Dedifferentiated amniotic fluid mesenchymal stem cell (primary cell): ENCODE measurements around the gene SCAF4.

Experiments used
- DNase-seq: peaks from one replicate; pipeline ENCODE4 v3.0.0-alpha.2; 2016; ENCODE audit errors: extremely low spot score

Gene SCAF4

DNA sequence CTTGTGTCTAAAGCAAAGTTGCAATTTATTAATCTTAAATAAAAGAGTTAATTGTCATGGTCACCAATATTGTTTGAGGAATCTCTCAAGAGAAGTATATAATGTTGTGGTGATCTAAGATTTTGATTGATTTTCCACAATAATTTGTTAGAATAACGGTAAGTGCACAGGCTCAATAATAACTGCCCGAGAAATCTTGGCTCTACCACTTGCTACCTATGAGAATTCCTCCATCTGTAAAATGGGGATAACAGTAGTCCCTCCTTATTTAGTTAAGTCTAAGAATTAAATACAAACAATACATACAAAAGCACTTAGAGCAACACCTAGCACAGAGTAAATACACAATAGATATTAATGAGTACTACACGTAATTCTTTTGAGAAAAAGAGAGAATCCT is 18.8 kb downstream of the SCAF4 start:
- no peak for DNase-seq

DNA sequence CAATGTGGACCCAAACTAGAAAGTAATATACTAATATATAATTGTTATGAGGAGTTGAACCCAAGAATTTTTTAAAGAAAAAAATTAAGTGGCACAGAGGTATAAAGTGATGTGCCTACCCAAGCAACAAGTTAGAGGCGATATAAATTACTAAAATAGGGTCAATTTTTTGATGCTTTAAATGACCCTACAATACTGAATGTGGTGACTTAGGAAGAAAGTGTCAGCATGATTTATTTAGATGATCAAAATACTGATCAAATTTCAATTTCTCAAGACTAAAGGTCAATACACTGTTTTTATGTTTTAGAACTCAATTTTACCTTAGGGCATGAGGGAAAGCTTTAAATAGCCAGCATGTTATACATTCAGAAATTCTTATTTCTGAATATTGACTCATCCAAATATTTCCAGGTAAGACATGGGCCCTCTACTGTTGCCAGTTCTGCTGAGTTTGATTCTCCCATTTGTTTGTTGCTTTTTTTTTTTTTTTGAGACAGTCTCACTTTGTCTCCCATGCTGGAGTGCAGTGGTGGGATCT is 20.1 kb downstream of the SCAF4 start:
- no peak for DNase-seq

DNA sequence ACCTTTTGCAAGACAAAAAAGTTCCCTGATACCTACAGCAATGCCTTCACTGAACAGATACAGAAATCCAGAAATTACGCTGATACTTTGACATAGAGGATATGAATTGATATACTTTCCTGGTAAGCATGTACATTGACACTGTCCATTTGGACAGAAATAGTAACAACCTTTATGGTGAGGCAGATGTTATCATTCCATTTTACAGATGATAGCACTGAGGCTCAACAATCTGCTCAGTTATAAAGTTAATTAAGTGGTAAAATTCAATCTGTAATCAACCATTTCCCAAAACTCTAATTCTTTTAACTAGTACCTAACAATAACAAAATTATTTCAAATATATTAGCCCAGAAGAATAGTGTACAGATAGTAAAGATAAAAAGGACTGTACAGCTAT is 20.6 kb downstream of the SCAF4 start:
- DNase-seq: no peak

DNA sequence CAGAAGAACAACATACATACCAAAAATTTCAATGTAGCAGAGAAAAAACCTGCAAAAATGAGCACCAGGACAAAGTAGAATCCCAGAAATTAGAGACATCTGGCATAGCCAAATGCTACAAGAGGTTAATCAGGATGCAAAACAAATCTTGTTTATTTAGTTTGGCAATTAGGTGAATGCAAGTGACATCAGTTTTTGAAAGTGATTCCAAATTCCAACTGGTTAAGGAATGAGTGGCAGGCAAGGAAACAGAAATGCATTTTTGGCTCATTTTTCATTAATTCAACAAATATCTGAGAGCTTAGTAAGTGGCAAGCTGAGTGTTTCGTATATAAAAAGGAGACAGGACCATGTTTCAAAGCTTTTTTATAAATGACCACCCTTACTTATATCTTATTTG is 21.3 kb downstream of the SCAF4 start:
- peak; percentile 84 for DNase-seq

DNA sequence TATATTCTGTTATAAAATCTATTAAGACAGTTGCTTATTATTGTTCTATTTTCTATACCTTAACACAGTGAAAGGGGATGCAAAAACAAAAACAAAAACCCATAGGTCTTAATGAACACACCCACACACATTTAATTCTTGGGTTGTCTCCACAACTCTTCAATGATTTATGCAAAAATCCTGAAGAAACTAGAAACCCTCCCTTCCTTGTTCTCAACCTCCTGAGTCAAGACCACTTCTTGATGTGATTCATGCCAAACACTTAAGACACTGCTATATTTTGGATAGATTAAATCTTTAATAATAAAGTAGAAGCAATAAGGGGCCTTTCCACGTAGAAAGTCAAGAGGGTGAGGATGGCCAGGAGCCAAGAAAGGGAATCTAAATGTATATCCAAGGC is 23.4 kb downstream of the SCAF4 start:
- no peak for DNase-seq

DNA sequence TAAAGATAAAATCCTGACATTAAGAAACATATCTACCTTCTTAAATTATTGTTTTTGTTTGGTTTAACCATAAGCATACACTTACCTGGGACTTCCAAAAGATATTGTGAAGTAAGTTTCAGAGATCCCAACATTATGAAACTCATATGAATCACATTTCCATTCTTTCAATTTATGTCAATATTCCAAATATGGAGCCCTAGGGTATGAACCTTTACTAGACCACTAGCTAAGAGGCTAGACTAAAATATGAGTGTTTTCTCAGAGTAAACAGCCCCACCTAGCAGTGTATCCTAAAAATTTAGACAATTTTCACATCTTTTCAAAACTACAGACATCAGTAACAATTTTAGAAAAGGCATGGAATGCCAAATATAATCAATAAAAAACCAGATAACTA is 24.4 kb downstream of the SCAF4 start:
- DNase-seq: no peak

DNA sequence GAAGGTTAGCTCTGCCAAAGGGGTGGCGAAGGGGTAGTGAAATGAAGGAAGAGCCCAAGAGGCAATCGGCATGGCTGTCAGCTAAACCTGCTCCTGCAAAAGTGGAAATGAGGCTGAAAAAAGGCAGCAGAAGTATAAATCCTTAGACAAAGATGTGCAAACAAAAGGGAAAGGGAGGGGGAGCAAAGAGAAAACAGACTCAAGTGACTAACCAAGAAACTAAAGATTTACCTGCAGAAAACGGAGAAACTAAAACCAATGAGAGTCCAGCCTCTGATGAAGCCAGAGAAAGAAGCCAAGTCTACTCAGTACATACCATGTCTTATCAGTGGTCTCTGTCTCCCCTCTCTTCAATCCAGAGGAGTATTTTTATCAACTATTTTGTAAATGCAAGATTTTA is 25.4 kb downstream of the SCAF4 start:
- DNase-seq: no peak

DNA sequence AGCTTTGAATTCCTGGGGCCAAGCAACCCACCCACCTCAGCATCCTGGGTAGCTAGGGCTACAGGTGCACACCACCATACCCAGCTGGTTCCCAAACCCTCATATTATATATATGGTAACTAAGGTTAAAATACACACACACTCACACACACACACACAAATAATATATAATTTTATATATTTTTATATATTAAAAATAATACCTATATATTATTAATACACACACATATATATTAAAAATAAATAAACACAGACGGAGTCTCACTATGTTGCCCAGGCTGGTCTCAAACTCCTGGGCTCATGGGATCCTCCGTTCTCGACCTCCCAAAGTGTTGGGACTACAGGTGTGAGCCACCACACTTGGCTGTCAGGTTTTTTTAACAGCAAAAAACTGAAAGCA is 31.9 kb downstream of the SCAF4 start:
- DNase-seq: no peak

DNA sequence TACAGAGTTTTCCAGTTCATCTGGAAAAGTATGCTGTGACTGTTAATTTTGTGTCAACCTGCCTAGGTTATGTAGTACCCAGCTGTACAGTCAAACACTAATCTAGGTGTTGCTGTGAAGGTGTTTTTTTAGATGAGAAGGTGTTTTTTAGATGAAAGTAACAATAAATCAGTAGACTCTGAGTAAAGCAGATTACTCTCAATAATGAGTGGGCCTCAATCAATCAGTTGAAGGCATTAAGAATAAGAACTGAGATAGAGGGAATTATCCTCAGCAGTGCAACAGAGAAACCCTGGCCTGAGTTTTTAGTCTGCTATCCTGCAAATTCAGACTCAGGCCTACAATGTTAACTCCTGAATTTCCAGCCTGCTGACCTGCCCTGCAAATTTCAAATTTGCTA is 33.5 kb downstream of the SCAF4 start:
- no peak for DNase-seq

DNA sequence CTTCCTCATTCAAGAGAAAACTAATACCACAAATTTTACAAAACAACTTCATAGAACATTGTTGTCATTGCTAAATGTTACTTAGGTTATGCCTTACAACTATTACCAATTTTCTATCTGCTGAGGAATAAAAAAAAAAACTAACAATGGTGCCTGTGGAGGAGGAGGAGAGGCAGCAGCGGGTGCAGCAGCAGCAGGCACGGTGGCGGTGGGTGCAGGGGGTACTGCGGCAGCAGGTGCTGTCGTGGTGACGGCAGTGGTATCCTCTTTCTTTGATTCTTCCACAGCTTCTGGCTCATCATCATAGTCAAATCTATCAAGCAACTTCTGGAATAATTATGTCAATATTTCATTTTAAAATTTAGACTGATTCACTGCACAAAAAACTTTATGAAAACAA is 35.5 kb downstream of the SCAF4 start:
- DNase-seq: no peak

DNA sequence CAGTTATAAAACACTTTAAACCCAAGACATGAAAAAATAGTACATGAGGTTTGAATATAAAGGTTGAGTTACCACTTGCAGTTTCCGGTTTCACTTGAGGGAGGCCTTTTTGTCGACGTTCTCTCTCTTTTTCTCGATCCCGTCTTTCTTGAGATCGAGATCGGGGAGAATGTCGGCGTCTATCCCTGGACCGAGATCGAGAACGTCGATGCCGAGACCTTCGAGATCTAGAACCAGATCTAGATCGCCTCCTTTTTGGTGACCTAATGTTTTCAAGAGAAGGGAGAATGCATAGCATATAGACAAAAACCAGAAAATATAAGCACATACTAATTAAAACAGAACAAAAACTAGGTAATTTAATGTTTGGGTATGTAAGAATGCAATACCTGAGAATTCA is 38.7 kb downstream of the SCAF4 start:
- no peak for DNase-seq

DNA sequence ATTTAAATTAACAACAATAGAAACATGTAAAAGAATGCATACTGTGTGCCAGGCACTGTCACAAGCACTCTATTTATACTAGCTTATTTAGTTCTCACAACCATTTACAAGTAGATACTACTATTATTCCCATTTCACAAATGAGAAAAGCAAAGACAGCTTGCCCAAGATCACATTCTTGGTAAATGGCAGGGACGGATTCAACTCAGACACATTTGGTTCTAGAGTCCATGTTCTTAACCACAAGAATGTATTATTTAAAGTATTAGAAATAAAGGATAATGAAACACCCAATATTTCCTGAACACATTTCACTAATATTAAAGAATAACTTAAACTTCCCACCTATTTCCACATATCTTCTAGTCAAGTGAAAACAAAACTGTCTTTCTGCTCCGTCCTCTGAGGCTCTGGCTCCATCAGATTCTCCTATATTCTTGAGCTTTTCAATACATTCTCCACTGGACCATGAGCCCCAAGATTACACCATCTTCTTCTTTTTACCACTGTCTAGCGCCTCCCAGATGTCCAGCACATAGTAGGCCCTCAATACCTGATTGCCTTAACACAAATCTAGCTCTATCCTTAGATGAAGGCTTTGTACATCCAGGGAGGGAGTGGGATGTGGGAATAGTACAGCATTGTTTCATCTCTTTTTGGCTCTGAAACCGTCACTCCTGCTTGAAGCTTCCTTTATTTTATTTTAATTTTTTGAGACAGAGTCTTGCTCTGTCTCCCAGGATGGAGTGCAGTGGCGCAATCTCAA is 43.1 kb downstream of the SCAF4 start:
- DNase-seq: no peak

DNA sequence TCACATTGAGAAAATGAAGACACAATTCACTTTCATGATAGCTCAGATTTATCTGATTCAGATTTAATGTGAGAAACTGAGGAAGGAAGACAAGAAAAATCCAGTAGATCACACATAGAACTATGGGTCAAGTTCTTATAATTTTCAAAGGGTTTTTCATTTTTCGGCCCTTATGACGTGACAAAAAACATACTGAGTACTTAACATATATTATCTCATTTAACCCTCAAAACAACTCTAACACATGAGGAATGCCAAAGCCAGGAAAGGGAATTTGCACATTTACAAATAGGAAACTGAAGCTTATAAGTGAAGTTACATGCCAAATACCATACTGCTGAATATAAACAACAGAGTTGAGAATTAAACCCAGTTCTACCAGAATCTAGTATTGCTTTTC is 44.8 kb downstream of the SCAF4 start:
- DNase-seq: no peak

DNA sequence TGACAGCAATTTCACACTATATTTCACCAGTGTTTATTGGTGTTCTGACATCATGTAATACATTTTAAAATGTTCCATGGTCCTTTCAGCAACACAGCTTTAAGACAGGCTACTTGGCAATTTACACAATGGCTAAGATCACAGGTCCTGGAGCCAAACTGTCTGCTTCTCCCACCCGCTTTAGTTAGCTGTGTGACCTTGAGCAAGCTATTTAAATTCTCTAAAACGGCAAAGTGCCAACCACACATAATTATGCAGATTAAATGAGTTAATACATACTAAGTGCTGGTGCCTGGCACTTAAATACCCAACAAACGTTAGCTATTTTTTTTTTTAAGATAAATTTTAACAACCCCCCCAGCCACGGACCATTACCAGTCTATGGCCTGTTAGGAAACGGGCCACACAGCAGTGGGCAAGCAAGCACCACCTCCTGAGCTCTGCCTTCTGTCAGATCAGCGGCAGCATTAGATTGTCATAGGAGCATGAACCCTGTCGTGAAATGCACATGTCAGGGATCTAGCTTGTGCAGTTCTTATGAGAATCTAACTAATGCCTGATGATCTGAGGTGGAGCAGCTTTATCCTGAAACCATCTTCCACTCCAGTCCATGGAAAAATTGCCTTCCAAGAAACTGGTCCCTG is 45.5 kb downstream of the SCAF4 start:
- DNase-seq: no peak

DNA sequence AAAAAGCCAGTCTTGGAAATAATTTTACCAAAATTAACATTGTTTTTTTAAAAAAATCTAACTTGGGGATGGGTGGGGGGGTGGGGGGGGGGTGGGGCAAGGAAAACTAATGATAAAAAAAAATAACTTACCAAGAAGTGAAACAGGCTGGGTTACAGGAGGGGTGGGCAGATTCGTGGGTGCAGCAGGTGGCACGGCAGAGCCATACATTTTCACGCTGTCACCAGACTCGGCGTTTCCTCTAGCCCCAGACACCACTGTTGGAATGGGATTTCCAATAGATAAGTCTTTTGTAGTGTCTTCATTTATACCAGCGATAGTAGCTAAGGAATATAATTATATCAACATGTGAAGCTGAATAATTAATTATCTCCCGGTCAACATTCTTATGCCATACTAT is 47.0 kb downstream of the SCAF4 start:
- DNase-seq: no peak

DNA sequence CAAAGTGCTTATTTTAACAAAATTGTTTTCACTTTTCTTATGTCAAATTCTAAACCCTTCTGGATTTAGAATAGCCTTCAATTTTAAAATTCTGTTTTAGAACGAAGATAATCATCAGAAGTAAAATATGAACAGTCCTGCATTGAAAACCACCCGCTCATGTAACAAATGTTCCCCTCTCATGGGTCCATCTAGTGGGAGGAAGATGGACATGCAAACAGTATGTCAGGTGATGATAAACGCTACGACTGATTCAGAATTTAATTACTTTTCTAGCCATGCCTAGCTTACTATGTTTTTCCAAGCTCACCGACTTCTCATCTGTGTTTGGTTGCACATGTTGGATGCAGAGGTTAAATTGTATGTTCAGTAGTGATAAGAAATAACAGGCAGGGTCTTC is 48.9 kb downstream of the SCAF4 start:
- DNase-seq: no peak

DNA sequence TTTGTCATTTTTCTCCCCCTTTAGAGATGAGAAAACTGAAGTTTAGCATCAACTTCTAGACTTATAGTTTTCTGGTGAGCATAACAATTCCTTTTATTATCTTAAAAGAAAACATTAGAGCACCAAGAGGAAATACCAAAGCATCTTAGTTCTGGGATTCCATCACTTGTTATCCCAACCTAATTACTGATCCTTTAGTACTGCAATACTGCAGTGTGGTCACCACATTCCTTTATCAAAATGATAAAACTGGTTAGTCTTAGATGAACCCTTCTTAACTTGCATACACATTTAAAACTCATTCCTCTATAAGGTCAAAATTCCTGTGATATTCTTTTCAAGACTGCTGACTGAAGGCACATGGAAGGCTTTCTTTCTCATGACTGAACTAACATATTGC is 49.3 kb downstream of the SCAF4 start:
- DNase-seq: no peak

DNA sequence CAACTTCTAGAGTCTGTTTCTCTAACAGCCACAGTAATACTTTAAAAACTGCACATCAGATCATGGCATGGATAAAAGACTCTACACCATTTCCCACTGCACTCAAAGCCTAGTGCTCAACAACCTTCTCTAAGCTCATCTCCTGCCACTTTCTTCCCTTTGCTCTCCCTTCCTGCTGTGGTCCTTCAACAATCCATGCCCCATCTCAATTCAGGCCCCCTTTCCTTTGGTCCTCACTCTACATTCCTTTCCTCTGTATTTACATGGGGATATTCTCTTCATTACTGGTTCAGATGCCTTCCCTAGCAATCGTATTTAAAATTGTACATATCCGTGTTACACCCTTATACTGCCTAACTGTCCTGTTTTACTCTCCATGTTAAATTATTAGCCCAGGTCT is 53.4 kb downstream of the SCAF4 start:
- DNase-seq: no peak

DNA sequence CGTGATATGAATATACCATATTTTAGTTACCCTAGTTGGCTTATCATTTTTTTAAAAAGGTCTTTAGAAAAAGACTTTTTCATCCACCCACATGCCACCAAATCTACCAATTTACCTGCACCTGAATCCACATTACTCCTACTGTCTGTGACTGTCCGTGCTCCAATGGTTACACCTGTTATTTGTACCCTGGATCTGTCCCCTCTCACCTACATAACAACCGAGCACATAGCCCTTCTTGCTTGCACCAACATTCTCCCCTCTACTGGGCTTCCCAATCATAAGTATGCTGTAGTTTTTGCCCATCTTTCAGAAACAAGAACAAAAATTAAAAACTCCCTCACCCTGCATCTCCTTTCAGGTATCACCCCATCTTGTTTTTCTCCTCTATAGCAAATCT is 54.9 kb downstream of the SCAF4 start:
- DNase-seq: no peak

DNA sequence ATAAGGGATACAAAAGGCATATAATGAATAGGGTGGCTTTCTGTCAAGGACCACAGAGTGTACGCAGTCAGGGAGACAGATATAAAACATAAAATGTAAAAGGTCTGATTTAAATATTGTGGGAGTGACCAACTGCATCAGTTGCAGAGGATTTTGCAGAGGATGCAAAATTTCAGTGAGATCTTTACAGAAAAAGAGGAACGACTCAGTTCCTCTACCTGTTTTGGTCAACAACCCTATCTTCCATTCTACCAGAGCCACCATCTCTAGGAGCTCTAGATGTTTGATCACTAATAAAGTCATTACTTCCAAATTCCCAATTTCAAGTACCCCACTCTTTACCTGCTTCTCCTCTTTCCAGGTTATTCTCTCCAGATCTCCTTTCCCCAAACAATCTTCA is 56.0 kb downstream of the SCAF4 start:
- no peak for DNase-seq

DNA sequence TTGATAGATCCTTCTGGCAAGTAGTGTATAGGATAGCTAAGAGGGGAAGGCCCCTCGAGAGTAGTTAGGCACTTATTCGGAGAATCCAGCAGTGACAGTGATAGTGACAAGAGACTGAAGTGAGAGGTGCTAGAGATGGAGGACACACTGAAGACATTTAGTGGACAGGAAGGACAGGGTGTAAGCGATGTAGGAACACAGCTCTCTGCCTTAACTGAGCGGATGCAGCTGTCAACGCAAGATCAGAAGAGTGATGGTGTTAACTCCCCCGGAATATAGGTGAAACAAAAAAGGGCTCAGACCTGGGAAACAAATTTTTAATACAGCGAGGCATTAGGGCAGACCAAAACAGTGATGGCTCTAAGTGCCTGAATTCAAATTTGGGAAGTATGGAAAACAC is 56.6 kb downstream of the SCAF4 start:
- no peak for DNase-seq

DNA sequence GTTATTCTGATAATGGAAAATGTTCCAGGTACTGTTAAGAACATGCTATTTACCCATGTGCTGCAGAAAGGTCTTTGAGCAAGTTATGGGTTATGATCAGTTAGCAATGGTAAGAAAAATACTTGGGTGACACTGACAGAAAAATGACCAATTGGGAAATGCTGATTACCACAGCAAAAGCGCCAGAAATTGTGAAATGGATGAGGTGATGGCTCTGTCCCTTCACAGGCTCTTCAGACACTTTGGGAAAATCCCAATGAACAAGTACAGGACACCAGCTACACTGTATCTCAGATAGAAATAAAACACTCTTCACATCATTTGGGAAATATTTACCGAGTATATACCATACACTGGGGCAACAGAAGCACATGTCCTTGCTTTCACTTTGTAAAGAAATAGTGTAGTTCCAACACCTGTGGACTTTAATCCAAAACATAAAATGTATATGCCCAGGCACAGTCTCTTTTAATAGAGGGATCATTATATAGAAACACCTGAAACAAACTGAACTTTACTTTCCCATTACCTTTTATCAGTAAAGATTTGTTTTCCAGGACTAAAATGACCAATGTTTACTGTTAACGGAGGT is 58.5 kb downstream of the SCAF4 start:
- DNase-seq: no peak

DNA sequence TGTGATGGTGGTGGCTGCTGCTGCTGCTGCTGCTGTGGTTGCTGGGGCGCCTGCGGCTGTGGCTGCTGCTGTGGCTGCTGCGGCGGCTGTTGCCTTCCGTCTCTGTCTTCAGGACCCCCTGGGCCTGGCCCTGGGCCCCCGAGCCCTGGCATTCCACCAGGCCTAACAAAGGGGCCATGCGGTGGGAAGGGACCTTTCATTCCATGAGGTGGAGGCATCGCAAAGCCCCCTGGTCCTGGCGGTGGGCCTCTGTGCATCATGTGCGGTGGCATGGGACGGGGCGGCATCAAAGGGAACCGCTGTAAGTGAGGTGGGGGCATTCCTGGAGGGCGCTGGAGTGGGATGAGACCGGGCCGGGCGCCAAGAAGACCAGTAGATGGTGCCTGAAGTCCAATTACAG is 60.0 kb downstream of the SCAF4 start:
- DNase-seq: no peak
